GM23338 (cell line): ENCODE data around the gene BMS1. TPM values are rescaled to one million over a fixed set of nuclear protein-coding genes. Genes with fewer than 3 reads are reported as not detected.

Experiments used
- ATAC-seq: fragments of 200-7000 bp; cut with Tn5 transposase; 3 replicates; pipeline ENCODE4 v1.9.1; 2020
- DNase-seq: peaks from one replicate; pipeline ENCODE4 v3.0.0-alpha.2; 2015; ENCODE audit warnings: low spot score
- H2AFZ ChIP-seq: fragments of 200-600 bp; sonication (generic); 2 replicates; pipeline ENCODE4 v1.8.0; 2016; ENCODE audit warnings: antibody characterized with exemption, mild to moderate bottlenecking, moderate library complexity
- H3F3A ChIP-seq: fragments of 200-600 bp; sonication (generic); replicated peaks from 2 replicates; pipeline ENCODE4 v1.8.0; 2017; ENCODE audit warnings: antibody characterized with exemption, mixed run types, low read depth
- H3K27ac ChIP-seq: fragments of 200-600 bp; sonication (generic); 2 replicates; pipeline ENCODE4 v1.6.1; 2016; ENCODE audit warnings: low read depth
- H3K27me3 ChIP-seq: fragments of 200-600 bp; sonication (generic); 2 replicates; pipeline ENCODE4 v1.8.0; 2016; ENCODE audit warnings: mild to moderate bottlenecking, mixed run types, moderate library complexity; ENCODE audit not compliant: insufficient read depth
- H3K36me3 ChIP-seq: fragments of 200-600 bp; sonication (generic); 2 replicates; pipeline ENCODE4 v1.8.0; 2016; ENCODE audit warnings: mild to moderate bottlenecking; ENCODE audit not compliant: insufficient read depth
- H3K4me1 ChIP-seq: fragments of 200-600 bp; sonication (generic); 2 replicates; pipeline ENCODE4 v1.8.0; 2016; ENCODE audit warnings: mild to moderate bottlenecking, moderate library complexity; ENCODE audit not compliant: insufficient read depth
- H3K4me2 ChIP-seq: fragments of 200-600 bp; sonication (generic); 2 replicates; pipeline ENCODE4 v1.7.1; 2017; ENCODE audit warnings: mixed run types
- H3K4me3 ChIP-seq: fragments of 200-600 bp; sonication (generic); 2 replicates; pipeline ENCODE4 v1.6.1; 2016; ENCODE audit warnings: mixed run types
- H3K79me2 ChIP-seq: fragments of 200-600 bp; sonication (generic); replicated peaks from 2 replicates; pipeline ENCODE4 v1.8.0; 2017; ENCODE audit warnings: mild to moderate bottlenecking; ENCODE audit not compliant: insufficient read depth
- H3K9me2 ChIP-seq: fragments of 200-600 bp; sonication (generic); 2 replicates; pipeline ENCODE4 v1.8.0; 2017; ENCODE audit not compliant: insufficient read depth
- H4K20me1 ChIP-seq: fragments of 200-600 bp; sonication (generic); replicated peaks from 2 replicates; pipeline ENCODE4 v1.8.0; 2017; ENCODE audit warnings: mild to moderate bottlenecking; ENCODE audit not compliant: insufficient read depth
- H3K27ac Mint-ChIP-seq: 2 replicates; pipeline ENCODE4 v1.8.0; 2020; ENCODE audit warnings: inconsistent platforms, mild to moderate bottlenecking, moderate library complexity, mixed read lengths
- H3K27me3 Mint-ChIP-seq: 3 replicates; pipeline ENCODE4 v1.8.0; 2022; ENCODE audit warnings: low read depth, mild to moderate bottlenecking, moderate library complexity, mixed read lengths, inconsistent platforms; ENCODE audit not compliant: insufficient read depth, poor library complexity
- H3K36me3 Mint-ChIP-seq: 3 replicates; pipeline ENCODE4 v1.8.0; 2021; ENCODE audit warnings: low read depth, mild to moderate bottlenecking, inconsistent platforms, moderate library complexity, mixed read lengths
- H3K4me1 Mint-ChIP-seq: 3 replicates; pipeline ENCODE4 v1.8.0; 2020; ENCODE audit warnings: mild to moderate bottlenecking, inconsistent platforms, mixed read lengths
- H3K4me3 Mint-ChIP-seq: 3 replicates; pipeline ENCODE4 v1.8.0; 2021; ENCODE audit warnings: moderate library complexity, mild to moderate bottlenecking, inconsistent platforms, mixed read lengths
- H3K9me3 Mint-ChIP-seq: 3 replicates; pipeline ENCODE4 v1.8.0; 2020; ENCODE audit warnings: moderate library complexity, mild to moderate bottlenecking, inconsistent platforms, mixed read lengths
- EZH2 ChIP-seq: fragments of 200-600 bp; sonication (generic); IDR thresholded peaks from one replicate; pipeline ENCODE4 v1.8.0; 2017; ENCODE audit warnings: antibody characterized with exemption, mild to moderate bottlenecking, low read depth; ENCODE audit not compliant: unreplicated experiment
- EZH2phosphoT487 ChIP-seq: fragments of 200-600 bp; sonication (generic); IDR thresholded peaks from one replicate; pipeline ENCODE4 v1.8.1; 2018; ENCODE audit warnings: antibody characterized with exemption; ENCODE audit not compliant: unreplicated experiment
- JUNB ChIP-seq: IDR thresholded peaks from one replicate; pipeline ENCODE4 v1.6.1; 2016; ENCODE audit warnings: antibody characterized with exemption; ENCODE audit not compliant: unreplicated experiment
- NANOG ChIP-seq: IDR thresholded peaks from 2 replicates; pipeline ENCODE4 v1.6.1; 2016; ENCODE audit warnings: antibody characterized with exemption, borderline replicate concordance
- ZNF114 ChIP-seq: fragments of 250-450 bp; sonication (Bioruptor Pico); IDR thresholded peaks from 2 replicates; pipeline ENCODE4 v1.5.0; 2020; ENCODE audit warnings: mild to moderate bottlenecking, moderate library complexity
- polyA plus RNA-seq: library from polyadenylated mRNA; unstranded; fragments of >200 nt; fragmentation: Nextera tagmentation; extraction: Ambion mirVana; gene quantifications from 2 replicates; pipeline ENCODE4 v1.2.1, GENCODE V29; 2016
- total RNA-seq: library from RNA; depleted of rRNA; stranded (reverse); fragments of >200 nt; shearing (Covaris generic); gene quantifications from 2 replicates; pipeline ENCODE4 v1.2.3, GENCODE V29; 2014
- TF ChIP-seq, protein P1 (sequence below), 2 experiments: fragments of 200-600 bp in 1 of 2; sonication (generic) in 1 of 2; conservative IDR thresholded peaks; 2 replicates each; pipeline versions ENCODE4 v1.5.1 to v1.6.1; 2016 to 2017; ENCODE audit warnings: antibody characterized with exemption in 2 of 2, low read depth in 2 of 2, mild to moderate bottlenecking in 2 of 2, moderate library complexity in 1 of 2
- TF ChIP-seq, protein P2 (sequence below): IDR thresholded peaks from one replicate; pipeline ENCODE4 v1.6.1; 2018; ENCODE audit warnings: antibody characterized with exemption; ENCODE audit not compliant: unreplicated experiment
- TF ChIP-seq, protein P3 (sequence below): fragments of 250-450 bp; sonication (Bioruptor Pico); IDR thresholded peaks from 2 replicates; pipeline ENCODE4 v1.5.0; 2020; ENCODE audit warnings: mild to moderate bottlenecking, moderate library complexity
- TF ChIP-seq, protein P4 (sequence below): IDR thresholded peaks from 2 replicates; pipeline ENCODE4 v1.6.1; 2016; ENCODE audit warnings: antibody characterized with exemption

Gene BMS1
- total and polyA plus RNA-seq, 2 experiments from 2014 or later, result 26.4 to 37.7 TPM

DNA sequence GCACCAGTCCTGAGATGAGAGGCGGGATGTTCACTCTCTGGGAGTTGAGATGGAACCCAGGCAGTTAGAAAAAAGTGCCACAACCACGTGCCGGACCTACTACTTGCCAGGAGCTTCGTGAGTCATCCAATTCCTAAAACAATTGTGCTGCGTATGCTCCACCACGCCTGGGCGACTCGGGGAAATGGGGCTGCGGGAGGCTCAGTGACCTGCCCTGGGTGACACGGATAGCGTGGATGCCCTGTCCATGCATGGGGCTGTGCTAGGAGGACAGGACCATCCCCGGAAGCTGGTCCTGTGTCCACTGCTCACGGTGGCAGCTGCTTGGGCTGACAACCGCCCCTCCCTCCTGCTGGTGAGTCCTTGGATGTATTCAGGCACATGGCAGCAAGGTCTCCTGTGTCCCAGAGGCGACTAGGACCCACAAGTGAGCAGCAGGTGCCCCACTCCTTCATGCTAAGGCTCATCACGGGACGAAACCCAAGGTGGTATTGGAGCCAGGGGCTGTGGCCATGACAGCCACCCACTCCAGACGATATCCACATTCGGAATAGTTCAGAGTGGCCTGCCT, 90.4 kb downstream of the BMS1 start (continued):
- TF ChIP-seq, protein P1, sequence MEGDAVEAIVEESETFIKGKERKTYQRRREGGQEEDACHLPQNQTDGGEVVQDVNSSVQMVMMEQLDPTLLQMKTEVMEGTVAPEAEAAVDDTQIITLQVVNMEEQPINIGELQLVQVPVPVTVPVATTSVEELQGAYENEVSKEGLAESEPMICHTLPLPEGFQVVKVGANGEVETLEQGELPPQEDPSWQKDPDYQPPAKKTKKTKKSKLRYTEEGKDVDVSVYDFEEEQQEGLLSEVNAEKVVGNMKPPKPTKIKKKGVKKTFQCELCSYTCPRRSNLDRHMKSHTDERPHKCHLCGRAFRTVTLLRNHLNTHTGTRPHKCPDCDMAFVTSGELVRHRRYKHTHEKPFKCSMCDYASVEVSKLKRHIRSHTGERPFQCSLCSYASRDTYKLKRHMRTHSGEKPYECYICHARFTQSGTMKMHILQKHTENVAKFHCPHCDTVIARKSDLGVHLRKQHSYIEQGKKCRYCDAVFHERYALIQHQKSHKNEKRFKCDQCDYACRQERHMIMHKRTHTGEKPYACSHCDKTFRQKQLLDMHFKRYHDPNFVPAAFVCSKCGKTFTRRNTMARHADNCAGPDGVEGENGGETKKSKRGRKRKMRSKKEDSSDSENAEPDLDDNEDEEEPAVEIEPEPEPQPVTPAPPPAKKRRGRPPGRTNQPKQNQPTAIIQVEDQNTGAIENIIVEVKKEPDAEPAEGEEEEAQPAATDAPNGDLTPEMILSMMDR (conservative IDR thresholded peaks at IDR 0.05; ENCODE audit: low read depth in 2 of 2), result no peak
- TF ChIP-seq ZNF114, result no peak
- TF ChIP-seq EZH2, result no peak
- TF ChIP-seq, protein P2, sequence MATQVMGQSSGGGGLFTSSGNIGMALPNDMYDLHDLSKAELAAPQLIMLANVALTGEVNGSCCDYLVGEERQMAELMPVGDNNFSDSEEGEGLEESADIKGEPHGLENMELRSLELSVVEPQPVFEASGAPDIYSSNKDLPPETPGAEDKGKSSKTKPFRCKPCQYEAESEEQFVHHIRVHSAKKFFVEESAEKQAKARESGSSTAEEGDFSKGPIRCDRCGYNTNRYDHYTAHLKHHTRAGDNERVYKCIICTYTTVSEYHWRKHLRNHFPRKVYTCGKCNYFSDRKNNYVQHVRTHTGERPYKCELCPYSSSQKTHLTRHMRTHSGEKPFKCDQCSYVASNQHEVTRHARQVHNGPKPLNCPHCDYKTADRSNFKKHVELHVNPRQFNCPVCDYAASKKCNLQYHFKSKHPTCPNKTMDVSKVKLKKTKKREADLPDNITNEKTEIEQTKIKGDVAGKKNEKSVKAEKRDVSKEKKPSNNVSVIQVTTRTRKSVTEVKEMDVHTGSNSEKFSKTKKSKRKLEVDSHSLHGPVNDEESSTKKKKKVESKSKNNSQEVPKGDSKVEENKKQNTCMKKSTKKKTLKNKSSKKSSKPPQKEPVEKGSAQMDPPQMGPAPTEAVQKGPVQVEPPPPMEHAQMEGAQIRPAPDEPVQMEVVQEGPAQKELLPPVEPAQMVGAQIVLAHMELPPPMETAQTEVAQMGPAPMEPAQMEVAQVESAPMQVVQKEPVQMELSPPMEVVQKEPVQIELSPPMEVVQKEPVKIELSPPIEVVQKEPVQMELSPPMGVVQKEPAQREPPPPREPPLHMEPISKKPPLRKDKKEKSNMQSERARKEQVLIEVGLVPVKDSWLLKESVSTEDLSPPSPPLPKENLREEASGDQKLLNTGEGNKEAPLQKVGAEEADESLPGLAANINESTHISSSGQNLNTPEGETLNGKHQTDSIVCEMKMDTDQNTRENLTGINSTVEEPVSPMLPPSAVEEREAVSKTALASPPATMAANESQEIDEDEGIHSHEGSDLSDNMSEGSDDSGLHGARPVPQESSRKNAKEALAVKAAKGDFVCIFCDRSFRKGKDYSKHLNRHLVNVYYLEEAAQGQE, result no peak

DNA sequence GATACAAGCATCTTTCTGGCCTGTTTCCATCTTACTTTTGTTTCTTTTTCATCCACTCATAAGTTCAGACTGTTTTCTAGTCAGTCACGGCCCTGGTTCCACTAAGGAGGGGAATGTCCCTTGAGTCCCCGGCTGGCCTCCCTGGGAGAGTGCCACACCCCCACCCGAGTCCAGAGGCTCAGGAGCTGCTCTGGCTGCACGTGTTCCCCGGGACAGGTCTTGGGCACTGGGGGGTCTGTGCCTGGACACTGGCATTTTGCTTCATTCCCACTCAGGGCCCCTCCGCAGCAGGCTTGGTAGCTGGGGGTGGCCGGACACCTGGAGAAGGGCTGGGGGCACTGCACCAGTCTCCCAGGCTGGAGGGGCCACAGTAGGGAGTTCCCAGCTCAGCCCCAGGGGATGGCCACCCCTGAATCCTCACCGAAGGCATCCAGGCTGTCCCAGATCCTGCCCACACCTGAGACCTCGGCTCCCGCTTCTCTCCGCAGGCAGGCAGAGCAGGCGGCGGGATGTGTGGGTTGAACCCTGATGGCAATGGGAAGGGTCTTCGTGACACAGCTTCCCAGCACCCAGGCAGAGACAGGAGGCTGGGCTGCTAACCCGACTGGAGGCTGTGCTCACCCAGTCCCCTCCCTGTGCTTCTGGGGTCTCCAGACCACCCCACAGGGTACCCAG, 92.3 kb downstream of the BMS1 start:
- Mint-ChIP-seq H3K27me3 (peaks cover 4% of the 10 kb centered on the region), H3K9me3 (peaks cover 2% of the 10 kb centered on the region; the same call in 2 of the 3 replicates), H3K27ac (no peak overlapping the region), H3K4me3 (no peak overlapping the region), H3K36me3 (no peaks in the 10 kb centered on the region; the same call in 2 of the 3 replicates), H3K4me1 (peaks cover 7% of the 10 kb centered on the region)
- no peak overlapping the region for H3K27ac ChIP-seq
- no peaks in the 10 kb centered on the region for H3K4me1 ChIP-seq
- no peaks in the 10 kb centered on the region for H3K79me2 ChIP-seq
- H2AFZ ChIP-seq, result no peak overlapping the region
- DNase-seq, result no peak
- H3K9me2 ChIP-seq, result no peaks in the 10 kb centered on the region
- no peak overlapping the region for H3K4me3 ChIP-seq
- no peaks in the 10 kb centered on the region for H3F3A ChIP-seq
- TF ChIP-seq, protein P3, sequence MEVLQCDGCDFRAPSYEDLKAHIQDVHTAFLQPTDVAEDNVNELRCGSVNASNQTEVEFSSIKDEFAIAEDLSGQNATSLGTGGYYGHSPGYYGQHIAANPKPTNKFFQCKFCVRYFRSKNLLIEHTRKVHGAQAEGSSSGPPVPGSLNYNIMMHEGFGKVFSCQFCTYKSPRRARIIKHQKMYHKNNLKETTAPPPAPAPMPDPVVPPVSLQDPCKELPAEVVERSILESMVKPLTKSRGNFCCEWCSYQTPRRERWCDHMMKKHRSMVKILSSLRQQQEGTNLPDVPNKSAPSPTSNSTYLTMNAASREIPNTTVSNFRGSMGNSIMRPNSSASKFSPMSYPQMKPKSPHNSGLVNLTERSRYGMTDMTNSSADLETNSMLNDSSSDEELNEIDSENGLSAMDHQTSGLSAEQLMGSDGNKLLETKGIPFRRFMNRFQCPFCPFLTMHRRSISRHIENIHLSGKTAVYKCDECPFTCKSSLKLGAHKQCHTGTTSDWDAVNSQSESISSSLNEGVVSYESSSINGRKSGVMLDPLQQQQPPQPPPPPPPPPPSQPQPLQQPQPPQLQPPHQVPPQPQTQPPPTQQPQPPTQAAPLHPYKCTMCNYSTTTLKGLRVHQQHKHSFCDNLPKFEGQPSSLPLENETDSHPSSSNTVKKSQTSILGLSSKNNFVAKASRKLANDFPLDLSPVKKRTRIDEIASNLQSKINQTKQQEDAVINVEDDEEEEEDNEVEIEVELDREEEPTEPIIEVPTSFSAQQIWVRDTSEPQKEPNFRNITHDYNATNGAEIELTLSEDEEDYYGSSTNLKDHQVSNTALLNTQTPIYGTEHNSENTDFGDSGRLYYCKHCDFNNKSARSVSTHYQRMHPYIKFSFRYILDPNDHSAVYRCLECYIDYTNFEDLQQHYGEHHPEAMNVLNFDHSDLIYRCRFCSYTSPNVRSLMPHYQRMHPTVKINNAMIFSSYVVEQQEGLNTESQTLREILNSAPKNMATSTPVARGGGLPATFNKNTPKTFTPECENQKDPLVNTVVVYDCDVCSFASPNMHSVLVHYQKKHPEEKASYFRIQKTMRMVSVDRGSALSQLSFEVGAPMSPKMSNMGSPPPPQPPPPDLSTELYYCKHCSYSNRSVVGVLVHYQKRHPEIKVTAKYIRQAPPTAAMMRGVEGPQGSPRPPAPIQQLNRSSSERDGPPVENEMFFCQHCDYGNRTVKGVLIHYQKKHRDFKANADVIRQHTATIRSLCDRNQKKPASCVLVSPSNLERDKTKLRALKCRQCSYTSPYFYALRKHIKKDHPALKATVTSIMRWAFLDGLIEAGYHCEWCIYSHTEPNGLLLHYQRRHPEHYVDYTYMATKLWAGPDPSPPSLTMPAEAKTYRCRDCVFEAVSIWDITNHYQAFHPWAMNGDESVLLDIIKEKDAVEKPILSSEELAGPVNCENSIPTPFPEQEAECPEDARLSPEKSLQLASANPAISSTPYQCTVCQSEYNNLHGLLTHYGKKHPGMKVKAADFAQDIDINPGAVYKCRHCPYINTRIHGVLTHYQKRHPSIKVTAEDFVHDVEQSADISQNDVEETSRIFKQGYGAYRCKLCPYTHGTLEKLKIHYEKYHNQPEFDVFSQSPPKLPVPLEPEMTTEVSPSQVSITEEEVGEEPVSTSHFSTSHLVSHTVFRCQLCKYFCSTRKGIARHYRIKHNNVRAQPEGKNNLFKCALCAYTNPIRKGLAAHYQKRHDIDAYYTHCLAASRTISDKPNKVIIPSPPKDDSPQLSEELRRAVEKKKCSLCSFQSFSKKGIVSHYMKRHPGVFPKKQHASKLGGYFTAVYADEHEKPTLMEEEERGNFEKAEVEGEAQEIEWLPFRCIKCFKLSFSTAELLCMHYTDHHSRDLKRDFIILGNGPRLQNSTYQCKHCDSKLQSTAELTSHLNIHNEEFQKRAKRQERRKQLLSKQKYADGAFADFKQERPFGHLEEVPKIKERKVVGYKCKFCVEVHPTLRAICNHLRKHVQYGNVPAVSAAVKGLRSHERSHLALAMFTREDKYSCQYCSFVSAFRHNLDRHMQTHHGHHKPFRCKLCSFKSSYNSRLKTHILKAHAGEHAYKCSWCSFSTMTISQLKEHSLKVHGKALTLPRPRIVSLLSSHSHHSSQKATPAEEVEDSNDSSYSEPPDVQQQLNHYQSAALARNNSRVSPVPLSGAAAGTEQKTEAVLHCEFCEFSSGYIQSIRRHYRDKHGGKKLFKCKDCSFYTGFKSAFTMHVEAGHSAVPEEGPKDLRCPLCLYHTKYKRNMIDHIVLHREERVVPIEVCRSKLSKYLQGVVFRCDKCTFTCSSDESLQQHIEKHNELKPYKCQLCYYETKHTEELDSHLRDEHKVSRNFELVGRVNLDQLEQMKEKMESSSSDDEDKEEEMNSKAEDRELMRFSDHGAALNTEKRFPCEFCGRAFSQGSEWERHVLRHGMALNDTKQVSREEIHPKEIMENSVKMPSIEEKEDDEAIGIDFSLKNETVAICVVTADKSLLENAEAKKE (CRISPR knock-in tag), result no peak
- no peak for TF ChIP-seq JUNB
- TF ChIP-seq ZNF114, result no peak
- TF ChIP-seq EZH2phosphoT487, result no peak
- TF ChIP-seq, protein P4, sequence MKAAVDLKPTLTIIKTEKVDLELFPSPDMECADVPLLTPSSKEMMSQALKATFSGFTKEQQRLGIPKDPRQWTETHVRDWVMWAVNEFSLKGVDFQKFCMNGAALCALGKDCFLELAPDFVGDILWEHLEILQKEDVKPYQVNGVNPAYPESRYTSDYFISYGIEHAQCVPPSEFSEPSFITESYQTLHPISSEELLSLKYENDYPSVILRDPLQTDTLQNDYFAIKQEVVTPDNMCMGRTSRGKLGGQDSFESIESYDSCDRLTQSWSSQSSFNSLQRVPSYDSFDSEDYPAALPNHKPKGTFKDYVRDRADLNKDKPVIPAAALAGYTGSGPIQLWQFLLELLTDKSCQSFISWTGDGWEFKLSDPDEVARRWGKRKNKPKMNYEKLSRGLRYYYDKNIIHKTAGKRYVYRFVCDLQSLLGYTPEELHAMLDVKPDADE, result no peak
- no peak for TF ChIP-seq NANOG
- H3K4me2 ChIP-seq, result no peak overlapping the region
- H3K27me3 ChIP-seq, result no peaks in the 10 kb centered on the region
- no peak for ATAC-seq
- no peaks in the 10 kb centered on the region for H3K36me3 ChIP-seq
- no peaks in the 10 kb centered on the region for H4K20me1 ChIP-seq
